Activated CD4-positive, alpha-beta T cell treated with anti-CD3 and anti-CD28 coated beads for 4 hours (primary cell): ENCODE measurements around the gene RNF135.
"Not testable (repeated sequence)": the region's sequence is repeated elsewhere in the genome, so short reads cannot be mapped to it uniquely, and the experiment has no call there.

Experiments used
- DNase-seq, 2 donors: peaks; one replicate each; pipeline ENCODE4 v3.0.0-alpha.2; 2020

RNF135 gene, protein sequence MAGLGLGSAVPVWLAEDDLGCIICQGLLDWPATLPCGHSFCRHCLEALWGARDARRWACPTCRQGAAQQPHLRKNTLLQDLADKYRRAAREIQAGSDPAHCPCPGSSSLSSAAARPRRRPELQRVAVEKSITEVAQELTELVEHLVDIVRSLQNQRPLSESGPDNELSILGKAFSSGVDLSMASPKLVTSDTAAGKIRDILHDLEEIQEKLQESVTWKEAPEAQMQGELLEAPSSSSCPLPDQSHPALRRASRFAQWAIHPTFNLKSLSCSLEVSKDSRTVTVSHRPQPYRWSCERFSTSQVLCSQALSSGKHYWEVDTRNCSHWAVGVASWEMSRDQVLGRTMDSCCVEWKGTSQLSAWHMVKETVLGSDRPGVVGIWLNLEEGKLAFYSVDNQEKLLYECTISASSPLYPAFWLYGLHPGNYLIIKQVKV

DNA sequence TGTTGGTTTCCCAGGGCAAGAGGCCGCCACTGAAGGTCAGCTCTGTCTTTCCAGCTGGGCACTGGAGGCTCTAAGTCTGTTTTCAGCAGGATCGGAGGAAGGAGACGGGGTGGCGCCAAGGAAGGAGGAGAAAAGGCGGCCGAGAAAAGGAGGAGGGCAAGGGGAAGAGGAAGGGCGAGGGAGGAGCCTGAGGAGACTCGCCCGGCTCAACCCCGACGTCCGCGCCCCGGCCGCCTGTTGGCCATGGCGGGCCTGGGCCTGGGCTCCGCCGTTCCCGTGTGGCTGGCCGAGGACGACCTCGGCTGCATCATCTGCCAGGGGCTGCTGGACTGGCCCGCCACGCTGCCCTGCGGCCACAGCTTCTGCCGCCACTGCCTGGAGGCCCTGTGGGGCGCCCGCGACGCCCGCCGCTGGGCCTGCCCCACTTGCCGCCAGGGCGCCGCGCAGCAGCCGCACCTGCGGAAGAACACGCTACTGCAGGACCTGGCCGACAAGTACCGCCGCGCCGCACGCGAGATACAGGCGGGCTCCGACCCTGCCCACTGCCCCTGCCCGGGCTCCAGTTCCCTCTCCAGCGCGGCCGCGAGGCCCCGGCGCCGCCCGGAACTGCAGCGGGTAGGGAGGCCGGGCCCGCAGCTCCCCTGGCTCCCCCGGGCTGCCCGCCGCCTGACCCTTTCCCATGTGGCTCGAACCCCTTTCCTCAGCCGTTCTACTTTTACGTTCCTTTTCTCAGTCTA lies at the start of gene RNF135:
RNF135 (plus strand) TSS at position 209 of the 737 bp plus-strand sequence; CDS start at position 244, 35 bp downstream.
- peak; percentile 44 to 56 for DNase-seq

DNA sequence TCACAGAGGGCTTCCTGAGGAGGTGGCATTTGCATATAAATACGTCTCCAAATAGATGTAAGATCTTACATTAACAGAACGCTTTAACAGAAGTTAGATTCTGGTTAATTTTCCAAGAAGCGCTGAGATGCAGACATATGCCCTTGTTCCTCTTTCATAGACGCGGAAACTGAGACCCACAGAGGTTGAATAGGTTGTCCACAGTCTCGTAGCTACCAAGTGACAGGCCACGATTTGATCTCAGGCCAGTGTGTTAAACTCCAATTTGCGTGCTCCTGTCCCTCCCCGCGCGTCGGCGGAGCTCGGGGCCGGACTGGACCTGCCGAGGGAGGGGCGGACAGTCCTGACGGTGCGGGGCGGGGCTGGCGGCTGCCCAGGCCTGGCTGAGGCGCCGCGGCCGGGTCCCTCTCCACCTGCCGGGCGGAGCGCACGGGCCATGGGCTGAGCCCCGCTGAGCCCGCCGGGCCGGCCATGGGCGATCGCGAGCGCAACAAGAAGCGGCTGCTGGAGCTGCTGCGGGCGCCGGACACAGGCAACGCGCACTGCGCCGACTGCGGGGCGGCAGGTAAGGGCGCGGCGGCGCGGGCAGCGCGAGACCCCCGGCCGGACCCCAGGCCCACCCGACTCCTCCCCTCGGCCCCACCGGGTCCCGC lies 49.2 kb upstream of the RNF135 start, which contains the start of gene ADAP2:
ADAP2 (plus strand) TSS at position 402 of the 653 bp plus-strand sequence; CDS start at position 472, 70 bp downstream.
- no peak for DNase-seq

DNA sequence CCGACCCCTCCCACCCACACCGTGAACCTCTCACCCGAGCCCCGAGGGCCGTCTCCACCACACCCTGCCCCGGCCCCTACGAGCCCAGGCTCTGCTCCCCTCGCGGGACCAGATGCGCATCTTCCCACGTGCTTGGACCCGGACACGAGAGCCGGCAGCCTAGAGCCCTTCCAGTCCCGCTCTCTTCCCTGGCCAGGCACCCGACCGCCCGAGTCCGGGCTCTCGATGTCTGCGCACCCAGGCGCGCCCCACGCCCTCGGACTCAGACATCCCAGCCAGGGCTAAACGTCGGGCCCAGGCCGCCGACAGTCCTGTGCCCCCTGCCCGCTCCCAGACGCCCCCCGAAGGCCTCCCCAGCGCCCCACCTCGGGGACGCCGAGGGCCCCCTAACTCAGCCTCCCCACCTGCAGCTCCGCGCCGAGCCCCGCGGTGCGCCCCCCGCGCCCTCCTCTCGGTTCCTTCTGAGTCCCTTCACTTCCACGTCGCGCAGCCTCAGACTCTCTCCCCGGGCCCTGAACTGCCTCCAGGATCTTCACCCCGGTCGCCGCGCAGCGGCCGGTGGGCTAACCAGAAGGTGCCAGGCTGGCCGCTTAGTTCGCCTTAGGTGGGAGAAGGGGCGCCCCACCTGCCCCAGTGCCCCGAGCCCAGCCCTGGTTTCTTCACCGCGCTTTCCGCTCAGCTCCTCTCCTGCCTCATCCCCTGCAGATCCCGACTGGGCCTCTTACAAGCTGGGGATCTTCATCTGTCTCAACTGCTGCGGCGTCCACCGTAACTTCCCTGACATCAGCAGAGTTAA lies 48.4 kb upstream of the RNF135 start:
- no peak for DNase-seq

DNA sequence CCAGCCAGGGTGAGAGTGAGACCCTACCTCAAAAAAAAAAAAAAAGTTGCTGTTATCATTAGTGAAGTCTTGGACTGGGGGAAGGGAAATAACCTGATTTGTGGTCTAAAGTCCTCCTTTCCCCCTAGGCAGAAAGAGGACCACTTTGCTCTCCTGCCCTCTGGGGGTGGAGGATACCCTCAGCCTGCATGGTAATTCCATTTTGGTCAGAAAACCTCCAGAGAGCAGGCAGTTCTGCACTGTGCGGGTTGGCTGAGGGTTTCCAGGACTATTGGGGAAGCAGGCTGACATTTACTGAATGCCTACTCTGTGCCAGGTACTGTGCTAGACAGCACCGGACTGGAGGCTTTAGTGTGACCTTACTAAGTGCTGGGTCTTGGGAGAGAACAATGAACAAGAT lies 46.5 kb upstream of the RNF135 start:
- DNase-seq, result no peak

DNA sequence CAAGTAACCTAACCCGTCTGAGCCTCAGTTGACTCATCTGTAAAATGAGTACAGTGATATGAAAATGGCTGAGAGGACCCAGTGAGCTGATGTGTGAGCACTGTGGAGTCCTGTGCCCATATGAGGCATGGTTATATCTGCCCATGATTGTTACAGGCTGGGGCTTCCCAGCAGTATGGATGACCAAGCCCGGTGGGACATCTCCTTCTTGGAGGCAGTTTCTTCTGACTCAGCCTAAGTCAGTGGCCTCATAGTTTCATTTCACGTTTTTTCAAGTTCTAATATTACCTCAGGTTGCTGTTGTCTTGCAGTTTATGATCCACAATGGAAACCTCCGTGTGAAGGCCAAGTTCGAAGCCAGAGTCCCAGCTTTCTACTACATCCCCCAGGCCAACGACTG lies 44.3 kb upstream of the RNF135 start:
- no peak for DNase-seq

DNA sequence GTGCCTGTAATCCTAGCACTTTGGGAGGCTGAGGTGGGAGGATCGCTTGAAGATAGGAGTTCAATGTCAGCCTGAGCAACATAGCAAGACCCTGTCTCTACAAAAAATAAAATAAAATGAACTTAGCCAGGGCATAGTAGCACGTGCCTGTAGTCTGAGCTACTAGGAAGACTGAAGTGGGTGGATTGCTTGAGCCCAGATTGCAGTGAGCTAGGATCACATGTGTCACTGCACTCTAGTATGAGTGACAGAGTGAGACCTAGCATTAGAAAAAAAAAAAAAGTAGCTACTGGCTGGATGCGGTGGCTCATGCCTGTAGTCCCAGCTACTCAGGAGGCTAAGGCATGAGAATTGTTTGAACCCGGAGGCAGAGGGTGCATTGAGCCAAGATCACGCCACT lies 43.1 kb upstream of the RNF135 start:
- DNase-seq, result no peak

DNA sequence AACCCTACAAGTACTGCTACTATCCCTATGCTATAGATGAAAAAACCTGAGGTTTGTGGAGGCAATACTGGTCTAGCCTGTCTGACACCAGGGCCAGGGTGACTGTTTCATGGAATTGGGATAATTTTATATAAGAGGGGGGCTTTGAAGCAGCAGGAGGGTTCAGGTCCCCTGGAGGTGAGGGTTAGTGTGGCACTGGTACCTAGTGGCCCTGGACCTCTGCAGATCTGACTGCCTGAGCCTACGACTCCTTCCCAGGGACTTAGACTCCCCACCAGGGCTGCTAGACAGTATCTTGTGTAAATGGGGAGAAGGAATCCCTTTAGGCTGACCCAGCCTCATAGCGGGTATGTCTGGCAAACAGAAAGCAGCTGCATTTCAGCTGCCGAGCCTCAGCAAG lies 42.3 kb upstream of the RNF135 start:
- DNase-seq, result no peak

DNA sequence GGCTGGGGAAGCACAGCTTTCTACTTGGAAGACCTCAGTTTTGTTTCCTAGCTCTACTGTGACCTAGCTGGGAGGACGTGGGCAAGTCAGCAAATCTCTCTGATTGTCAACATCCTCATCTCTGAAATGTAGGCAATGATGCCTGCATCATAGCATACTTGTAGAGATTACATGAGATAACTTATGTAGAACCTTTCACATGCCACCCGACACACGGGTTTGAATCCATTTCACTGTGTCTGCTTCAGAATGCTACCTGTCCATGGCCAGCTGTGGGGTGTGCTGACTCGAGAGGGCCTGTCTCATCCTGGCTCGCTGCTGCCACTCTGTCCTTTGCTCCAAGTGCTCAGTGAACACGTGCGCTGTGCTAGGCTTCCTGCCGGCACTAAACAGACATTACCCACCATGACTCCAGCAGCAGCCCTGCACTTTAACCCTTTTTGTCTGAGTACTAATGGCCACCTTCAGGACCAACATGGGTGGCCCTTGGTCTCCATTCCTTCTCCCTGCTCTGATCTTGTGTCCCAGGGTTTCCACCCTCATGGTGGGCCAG lies 41.7 kb upstream of the RNF135 start:
- no peak for DNase-seq

DNA sequence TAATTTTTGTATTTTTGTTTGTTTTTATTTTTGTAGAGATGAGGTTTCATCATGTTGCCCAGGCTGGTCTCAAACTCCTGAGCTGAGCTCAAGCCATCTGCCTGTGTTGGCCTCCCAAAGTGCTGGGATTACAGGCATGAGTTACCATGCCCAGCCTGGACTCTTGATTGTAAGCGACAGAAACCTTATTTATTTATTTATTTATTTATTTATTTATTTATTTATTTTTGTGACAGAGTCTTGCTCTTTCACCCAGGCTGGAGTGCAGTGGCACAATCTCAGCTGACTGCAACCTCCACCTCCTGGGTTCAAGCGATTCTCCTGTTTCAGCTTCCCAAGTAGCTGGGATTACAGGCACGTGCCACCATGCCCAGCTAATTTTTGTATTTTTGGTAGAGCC lies 41.0 kb upstream of the RNF135 start:
- DNase-seq, result not testable (repeated sequence)

DNA sequence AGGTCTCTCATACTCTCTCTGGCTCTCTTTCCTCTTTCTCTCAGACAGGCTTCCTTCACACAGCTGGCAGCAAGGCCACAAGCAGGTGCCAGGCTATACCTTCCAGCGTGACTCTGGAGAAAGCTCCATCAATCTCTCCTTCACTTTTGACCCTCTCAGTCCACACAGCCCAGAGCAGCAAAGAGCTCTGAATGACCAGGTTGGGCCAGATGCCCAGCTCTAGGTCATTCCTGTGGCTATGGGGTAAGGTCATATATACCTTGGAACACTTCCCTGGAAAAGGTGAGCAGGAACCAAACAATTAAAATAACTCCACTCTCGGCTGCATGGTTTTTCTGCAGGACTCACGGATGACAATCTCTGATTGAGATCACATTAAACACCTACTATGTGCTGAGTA lies 40.3 kb upstream of the RNF135 start:
- DNase-seq, result no peak

DNA sequence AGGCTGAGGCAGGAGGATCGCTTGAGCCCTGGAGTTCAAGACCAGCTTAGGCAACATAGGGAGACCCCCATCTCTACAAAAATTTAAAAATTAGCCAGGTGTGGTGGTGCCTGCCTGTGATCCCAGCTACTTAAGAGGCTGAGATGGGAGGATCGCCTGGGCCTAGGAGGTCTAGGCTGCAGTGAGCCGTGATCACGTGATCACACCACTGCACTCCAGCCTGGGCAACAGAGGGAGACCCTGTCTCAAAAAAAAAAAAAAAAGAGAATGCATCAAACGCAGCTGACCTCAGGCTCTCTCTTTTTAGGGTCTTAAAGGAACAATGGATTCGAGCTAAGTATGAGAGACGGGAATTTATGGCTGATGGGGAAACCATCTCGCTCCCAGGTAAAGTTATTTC lies 39.3 kb upstream of the RNF135 start:
- not testable (repeated sequence) for DNase-seq

DNA sequence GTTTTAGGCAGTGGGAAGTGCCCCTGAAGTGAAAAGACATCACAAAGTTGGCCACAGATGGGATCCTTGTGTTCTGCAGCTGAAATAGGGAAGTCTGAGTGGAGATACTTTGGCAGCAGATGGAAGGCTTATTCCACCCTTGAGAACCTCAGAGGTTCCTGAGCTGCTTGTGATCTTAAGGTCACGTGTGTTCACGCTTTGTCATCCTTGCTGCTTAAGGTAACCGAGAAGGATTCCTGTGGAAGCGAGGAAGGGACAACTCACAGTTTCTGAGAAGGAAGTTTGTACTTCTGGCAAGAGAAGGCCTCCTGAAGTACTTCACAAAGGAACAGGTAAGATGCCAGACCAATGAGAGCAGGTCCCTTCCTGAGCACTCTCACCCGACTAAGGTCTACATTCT lies 36.9 kb upstream of the RNF135 start:
- DNase-seq, result no peak

DNA sequence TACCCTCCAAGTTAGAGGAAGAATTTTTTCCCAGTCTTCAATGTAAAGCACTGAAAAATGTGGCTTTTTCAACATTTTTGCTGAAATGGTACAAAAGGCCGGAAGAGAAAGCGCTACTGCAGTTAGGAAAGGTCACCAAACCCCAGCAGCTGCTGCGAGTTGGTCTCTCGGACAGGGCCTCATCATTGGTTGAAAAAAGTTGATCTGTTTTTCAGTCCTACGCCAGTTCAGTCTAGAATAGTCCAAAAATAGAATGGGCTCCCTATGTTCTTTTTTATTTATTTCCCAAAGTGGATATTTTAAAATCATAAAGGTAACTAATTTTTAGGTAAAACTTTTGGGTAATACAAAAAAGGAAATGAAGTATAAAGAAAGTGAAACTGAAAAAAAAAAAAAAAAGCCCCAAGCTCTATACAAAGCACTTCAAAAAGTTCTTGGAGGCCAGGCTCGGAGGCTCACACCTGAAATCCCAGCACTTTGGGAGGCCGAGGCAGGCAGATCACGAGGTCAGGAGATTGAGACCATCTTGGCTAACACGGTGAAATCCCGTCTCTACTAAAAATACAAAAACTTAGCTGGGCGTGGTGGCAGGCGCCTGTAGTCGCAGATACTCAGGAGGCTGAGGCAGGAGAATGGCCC lies 31.7 kb upstream of the RNF135 start:
- no peak for DNase-seq

DNA sequence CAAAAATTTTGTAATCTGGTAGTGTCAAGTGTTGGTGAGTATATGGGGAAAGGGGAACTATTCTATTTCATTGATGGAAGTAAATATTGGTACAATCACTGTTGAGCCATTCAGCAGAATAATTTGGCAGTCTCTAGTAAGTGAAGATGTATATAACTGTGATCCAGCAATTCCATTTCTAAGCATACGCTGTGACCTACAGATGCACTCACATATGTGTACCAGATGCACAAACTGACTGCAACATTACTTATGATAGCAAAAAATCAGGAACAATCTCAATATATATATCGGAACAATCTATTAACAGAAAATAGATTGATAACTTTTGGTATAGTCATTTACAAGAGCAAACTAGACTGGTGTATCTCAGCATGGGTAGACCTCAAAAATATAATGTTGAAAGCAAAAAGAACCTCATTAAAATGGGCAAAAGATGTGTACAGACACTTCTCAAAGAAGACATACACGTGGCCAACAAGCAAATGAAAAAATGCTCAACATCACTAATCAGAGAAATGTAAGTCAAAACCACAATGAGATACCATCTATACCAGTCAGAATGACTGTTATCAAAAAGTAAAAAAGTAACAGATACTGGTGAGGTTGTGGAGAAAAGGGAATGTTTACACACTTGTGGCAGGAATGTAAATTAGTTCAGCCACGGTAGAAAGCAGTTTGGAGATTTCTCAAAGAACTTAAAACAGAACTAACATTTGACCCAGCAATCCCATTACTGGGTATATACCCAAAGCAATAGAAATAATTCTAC lies 28.3 kb upstream of the RNF135 start:
- no peak for DNase-seq

DNA sequence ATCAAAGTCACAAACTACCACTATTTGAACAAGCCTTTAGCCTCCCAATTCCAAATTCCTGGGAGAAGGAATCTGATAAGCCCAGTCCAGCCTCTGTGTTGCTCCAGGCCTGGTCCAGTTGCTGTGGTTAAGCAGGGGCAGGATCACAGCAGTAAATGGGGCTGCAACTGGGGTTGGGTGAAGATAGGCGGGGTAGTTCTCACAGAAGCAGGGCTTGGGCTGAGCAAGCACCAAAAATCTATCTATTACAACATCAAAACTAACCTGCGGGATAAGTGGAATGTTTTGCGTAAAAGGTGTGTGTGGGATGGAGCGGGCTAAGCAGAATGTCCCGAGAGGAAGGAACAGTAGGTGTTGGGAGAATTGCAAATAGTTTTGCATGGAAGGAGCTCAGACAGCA lies 23.0 kb upstream of the RNF135 start:
- no peak for DNase-seq

DNA sequence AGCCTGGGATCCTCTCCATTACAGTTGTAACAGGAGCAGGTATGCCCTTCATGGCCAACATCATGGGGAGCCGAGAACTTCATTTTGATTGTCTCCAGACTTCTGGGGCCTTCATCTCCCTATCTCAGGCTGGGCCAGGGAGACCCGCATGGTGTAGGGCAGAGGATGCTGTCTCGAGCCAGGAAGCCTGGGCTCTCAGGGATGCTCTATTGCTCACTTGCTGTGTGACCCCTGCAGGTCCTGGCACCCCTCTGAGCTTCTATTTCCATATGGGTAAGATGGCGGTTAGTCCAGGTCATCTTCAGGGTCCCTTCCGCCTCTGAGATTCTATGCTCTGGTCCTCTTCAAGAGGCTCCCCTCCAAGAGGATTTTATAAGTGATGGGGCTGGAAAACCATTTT lies 20.6 kb upstream of the RNF135 start:
- DNase-seq, result no peak

DNA sequence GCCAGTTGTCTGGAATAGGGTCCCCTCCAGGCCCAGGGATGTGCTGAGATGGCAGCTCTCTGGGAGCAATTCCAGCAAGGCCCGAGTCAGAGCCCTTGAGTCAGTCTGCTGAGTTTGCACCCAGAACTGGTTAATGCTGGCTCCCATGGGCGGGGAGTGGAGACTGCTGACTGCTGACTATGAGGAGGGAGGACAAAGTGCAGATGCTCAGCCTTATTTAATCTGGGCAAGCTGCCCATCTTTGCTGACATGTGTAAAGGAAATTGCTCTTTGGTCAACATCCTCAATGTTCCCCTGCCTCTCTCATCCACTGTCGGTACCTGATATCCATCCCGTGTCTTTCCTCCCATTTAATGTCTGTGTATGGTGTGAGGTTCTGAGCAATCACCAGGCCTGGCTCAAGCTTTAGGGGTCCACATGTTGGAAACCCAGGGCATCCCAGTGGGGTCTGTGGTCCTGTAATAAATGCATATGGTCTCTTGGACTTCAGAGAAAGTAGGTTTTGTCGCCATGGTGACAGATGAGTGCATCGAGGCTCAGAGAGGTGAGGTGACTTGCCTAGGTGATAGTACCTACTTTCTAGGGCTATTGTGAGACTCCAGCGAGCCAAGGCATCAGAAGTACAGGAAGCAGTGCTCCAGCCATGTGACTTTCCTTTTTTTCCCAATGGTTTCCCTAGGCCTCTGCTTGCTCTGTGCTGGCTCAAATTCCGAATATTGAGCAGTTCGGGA lies 20.0 kb upstream of the RNF135 start:
- no peak for DNase-seq

DNA sequence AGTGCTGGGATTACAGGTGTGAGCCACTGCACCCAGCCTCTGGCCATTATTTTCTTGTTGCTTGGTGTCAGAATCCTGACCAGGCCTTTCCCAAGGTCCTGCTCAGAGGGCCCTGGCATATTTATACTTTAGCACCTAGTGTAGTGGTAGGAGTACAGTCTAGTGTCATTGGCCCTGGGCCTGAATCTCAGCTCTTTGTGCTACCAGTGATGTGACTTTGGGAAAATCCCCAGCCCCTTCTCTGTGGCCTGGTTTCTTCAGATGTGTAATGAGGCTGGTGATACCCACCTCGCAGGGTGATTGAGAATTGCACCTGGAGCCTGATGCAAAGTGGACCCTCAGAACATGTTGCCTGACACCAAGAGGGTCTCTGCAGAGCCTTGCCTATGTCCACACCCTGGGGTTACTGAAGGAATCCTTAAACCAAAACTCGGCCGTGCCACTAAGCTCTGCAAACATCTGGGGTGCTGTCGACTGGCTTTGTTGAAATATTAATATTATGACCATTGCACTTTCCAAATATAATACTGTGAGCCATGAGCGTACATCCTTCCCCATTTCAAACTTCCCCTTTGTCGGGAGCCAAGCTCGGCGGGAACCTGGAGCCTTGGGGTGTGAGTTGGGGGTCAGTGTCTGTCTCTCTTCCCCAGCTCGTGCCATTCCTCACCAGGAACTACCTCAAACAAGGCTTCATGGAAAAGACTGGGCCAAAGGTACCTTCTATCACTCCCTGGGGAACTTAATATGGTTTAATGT lies 18.0 kb upstream of the RNF135 start:
- DNase-seq, result no peak

DNA sequence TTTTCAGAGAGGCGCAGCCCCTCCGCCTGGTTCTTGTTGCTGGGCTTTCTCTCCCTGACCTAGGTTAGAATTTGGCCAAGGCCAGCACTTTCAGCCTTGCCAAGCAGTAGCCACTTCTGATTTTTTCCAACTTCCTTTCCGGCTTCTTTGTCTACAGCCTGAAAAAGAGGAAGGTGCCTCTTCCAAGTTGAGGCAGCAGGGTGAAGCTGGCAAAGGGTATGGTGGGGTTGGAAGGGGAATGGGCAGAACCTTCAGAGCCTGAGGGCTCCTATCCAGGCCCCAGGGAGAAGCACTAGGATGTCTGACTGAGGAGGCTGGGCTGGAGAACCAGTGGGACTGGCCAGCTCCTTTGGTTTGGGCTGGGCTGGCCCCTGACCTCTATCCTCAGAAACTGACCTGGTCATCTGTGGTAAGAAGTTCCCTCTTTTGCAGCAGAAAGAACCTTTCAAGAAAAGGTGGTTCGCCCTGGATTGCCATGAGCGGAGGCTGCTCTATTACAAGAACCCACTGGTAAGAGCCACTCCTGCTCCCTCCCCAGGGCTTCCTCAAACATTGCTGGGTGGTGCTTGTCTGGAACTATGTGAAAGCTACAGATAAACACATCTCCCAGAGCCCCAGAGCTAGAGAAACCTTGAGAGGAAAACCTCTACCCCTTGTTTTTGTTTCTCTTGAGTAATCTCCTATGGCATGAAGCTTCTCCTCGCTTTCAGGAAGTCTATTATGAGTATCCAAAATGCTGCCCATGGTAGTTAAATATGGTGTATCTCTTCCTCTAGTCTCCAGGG lies 16.6 kb upstream of the RNF135 start:
- no peak for DNase-seq
